GM18861 (cell line): ENCODE measurements around the gene KDM3A.

Experiments
- ATAC-seq: cut with Tn5 transposase; IDR thresholded peaks from one replicate; pipeline ENCODE4 v1.9.1; 2021; ENCODE audit not compliant: unreplicated experiment

The KDM3A gene

GRCh38 chr2:86440631-86441391 is at the start of gene KDM3A:
TSS of gene KDM3A (plus strand) at chr2:86441371. CDS start at chr2:86442048, 677 bp downstream.
- ATAC-seq = peak; percentile 76

- ATAC-seq = no peak
These were observed 48.2 kb upstream of the KDM3A start for GRCh38 chr2:86392873-86393518.

GRCh38 chr2:86393521-86394491 is 47.4 kb upstream of the KDM3A start:
- no peak for ATAC-seq

- ATAC-seq = no peak
These were observed 44.8 kb upstream of the KDM3A start for GRCh38 chr2:86396291-86396785.

GRCh38 chr2:86397986-86398385 is 43.2 kb upstream of the KDM3A start:
- peak; percentile 50 for ATAC-seq

GRCh38 chr2:86398500-86399474 is 42.4 kb upstream of the KDM3A start:
- peak; percentile 36 for ATAC-seq

GRCh38 chr2:86400321-86400720 is 40.9 kb upstream of the KDM3A start:
- ATAC-seq = no peak

GRCh38 chr2:86410581-86410980 is 30.6 kb upstream of the KDM3A start:
- no peak for ATAC-seq

GRCh38 chr2:86411396-86411795 is 29.8 kb upstream of the KDM3A start:
- ATAC-seq = no peak

- ATAC-seq = no peak
These were observed 29.2 kb upstream of the KDM3A start for GRCh38 chr2:86412007-86412406.

GRCh38 chr2:86413296-86414094 is 27.7 kb upstream of the KDM3A start:
- ATAC-seq = no peak

- no peak for ATAC-seq
These were observed 26.2 kb upstream of the KDM3A start for GRCh38 chr2:86414996-86415395.

GRCh38 chr2:86416146-86416545 is 25.0 kb upstream of the KDM3A start:
- ATAC-seq = no peak

GRCh38 chr2:86417961-86418360 is 23.2 kb upstream of the KDM3A start:
- no peak for ATAC-seq

GRCh38 chr2:86420913-86421312 is 20.3 kb upstream of the KDM3A start:
- no peak for ATAC-seq

- ATAC-seq = no peak
These were observed 14.9 kb upstream of the KDM3A start for GRCh38 chr2:86426271-86426670.

GRCh38 chr2:86429335-86429734 is 11.8 kb upstream of the KDM3A start:
- no peak for ATAC-seq

- no peak for ATAC-seq
These were observed 10.8 kb upstream of the KDM3A start for GRCh38 chr2:86430368-86430767.

- ATAC-seq = no peak
These were observed 8.0 kb upstream of the KDM3A start for GRCh38 chr2:86433137-86433536.
